HL-60 (cell line): Measurements from ENCODE around the gene IQCH.

Source experiments
- DNase-seq, 2 experiments: peaks; one replicate each; pipeline ENCODE4 v3.0.0-alpha.2; 2010 to 2020; ENCODE audit warnings: low read depth in 1 of 2, low spot score in 1 of 2
- H3K27ac ChIP-seq: fragments of 250-450 bp; sonication (Bioruptor Pico); replicated peaks from 2 replicates; pipeline ENCODE4 v1.5.1; 2020; ENCODE audit warnings: mild to moderate bottlenecking, moderate library complexity
- H3K27me3 ChIP-seq: fragments of 250-450 bp; sonication (Bioruptor Pico); 2 replicates; pipeline ENCODE4 v1.5.1; 2021; ENCODE audit warnings: mild to moderate bottlenecking, moderate library complexity; ENCODE audit not compliant: insufficient read depth, poor library complexity, severe bottlenecking
- H3K4me3 ChIP-seq: replicated peaks from 2 replicates; pipeline ENCODE4 v1.5.1; 2011; ENCODE audit warnings: mild to moderate bottlenecking, control low read depth, low read length; ENCODE audit not compliant: insufficient read depth
- GABPA ChIP-seq: IDR thresholded peaks from 2 replicates; pipeline ENCODE4 v1.6.1; 2012; ENCODE audit warnings: low read depth
- POLR2AphosphoS5 ChIP-seq: IDR thresholded peaks from 2 replicates; pipeline ENCODE4 v1.6.1; 2012; ENCODE audit warnings: low read depth
- SPI1 ChIP-seq: IDR thresholded peaks from 2 replicates; pipeline ENCODE4 v1.6.1; 2012; ENCODE audit warnings: low read depth, mild to moderate bottlenecking, borderline replicate concordance
- TF ChIP-seq, protein P1 (sequence below): IDR thresholded peaks from 2 replicates; pipeline ENCODE4 v1.6.1; 2012; ENCODE audit warnings: low read depth; ENCODE audit not compliant: insufficient replicate concordance
- TF ChIP-seq, protein P2 (sequence below): IDR thresholded peaks from one replicate; pipeline ENCODE4 v1.5.1; 2011; ENCODE audit warnings: low read length, control low read depth, inconsistent platforms; ENCODE audit not compliant: insufficient read depth

The IQCH gene

DNA sequence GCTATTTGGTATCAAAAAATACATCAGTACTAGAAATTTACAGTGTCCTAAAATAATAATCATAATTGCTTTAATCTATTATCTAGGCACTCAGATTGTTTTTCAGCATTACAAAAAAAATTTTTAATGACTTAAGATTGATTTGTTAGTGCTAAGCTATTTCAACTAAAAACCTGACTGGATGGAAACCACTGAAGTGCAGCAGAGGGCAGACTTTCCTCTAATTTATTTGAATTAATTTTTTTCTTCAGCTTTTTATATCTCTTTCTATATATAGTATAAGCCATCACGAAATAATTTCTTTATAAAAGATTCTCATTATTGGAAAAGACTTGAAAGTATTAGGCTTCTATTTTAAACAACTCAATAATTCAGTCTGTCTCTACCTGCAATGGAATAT, 131.4 kb downstream of the IQCH start:
- DNase-seq, result no peak
- Histone ChIP-seq H3K27ac (no peak overlapping the region), H3K4me3 (no peak overlapping the region), H3K27me3 (no peaks in the 10 kb centered on the region)
- TF ChIP-seq, protein P1, sequence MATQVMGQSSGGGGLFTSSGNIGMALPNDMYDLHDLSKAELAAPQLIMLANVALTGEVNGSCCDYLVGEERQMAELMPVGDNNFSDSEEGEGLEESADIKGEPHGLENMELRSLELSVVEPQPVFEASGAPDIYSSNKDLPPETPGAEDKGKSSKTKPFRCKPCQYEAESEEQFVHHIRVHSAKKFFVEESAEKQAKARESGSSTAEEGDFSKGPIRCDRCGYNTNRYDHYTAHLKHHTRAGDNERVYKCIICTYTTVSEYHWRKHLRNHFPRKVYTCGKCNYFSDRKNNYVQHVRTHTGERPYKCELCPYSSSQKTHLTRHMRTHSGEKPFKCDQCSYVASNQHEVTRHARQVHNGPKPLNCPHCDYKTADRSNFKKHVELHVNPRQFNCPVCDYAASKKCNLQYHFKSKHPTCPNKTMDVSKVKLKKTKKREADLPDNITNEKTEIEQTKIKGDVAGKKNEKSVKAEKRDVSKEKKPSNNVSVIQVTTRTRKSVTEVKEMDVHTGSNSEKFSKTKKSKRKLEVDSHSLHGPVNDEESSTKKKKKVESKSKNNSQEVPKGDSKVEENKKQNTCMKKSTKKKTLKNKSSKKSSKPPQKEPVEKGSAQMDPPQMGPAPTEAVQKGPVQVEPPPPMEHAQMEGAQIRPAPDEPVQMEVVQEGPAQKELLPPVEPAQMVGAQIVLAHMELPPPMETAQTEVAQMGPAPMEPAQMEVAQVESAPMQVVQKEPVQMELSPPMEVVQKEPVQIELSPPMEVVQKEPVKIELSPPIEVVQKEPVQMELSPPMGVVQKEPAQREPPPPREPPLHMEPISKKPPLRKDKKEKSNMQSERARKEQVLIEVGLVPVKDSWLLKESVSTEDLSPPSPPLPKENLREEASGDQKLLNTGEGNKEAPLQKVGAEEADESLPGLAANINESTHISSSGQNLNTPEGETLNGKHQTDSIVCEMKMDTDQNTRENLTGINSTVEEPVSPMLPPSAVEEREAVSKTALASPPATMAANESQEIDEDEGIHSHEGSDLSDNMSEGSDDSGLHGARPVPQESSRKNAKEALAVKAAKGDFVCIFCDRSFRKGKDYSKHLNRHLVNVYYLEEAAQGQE, result no peak
- TF ChIP-seq POLR2AphosphoS5, result no peak

DNA sequence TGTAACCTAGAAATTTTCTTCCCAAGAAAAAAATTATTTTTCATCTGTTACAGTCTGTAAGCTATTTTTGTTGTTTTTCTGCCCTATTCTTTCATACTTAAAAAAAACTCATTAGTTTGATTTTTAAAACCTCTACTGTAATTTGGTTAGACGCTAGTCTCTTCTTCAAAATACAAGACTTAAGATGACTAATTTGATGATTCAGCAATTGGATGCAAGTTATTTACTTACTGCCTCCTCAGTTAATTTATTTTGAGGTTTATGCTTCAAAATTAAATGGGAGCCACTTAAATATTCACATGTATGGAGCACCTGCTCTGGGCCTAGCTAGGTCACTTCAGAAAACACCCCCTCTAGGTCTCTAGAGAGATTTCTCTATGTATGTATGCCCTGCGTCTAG, 132.4 kb downstream of the IQCH start:
- DNase-seq, result no peak
- TF ChIP-seq GABPA, result no peak
- TF ChIP-seq SPI1, result no peak
- Histone ChIP-seq H3K4me3 (no peak overlapping the region), H3K27me3 (no peaks in the 10 kb centered on the region), H3K27ac (no peak overlapping the region)

DNA sequence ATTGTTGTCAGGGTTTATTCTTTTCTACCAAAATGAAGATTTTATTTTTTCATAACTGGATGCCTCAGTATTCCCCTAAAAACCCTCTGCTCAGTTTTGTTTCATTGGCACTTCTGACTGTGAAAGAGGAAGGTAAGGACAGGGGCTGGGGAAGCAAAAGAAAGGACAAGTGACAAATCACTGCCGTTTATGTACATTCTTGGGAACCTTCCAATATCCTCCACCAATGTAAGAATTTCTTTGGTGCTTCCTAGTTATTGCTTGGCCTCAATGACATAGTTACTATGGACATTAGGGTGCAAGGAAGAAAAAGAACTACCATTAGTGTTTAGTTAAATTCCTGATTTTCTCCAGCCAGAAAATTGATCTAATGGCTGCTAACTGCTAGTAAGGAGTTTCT, 135.4 kb downstream of the IQCH start:
- DNase-seq, result no peak
- Histone ChIP-seq H3K27ac (no peak overlapping the region), H3K27me3 (no peaks in the 10 kb centered on the region), H3K4me3 (no peak overlapping the region)
- TF ChIP-seq GABPA (no peak), POLR2AphosphoS5 (no peak), SPI1 (no peak)
- TF ChIP-seq, protein P2, sequence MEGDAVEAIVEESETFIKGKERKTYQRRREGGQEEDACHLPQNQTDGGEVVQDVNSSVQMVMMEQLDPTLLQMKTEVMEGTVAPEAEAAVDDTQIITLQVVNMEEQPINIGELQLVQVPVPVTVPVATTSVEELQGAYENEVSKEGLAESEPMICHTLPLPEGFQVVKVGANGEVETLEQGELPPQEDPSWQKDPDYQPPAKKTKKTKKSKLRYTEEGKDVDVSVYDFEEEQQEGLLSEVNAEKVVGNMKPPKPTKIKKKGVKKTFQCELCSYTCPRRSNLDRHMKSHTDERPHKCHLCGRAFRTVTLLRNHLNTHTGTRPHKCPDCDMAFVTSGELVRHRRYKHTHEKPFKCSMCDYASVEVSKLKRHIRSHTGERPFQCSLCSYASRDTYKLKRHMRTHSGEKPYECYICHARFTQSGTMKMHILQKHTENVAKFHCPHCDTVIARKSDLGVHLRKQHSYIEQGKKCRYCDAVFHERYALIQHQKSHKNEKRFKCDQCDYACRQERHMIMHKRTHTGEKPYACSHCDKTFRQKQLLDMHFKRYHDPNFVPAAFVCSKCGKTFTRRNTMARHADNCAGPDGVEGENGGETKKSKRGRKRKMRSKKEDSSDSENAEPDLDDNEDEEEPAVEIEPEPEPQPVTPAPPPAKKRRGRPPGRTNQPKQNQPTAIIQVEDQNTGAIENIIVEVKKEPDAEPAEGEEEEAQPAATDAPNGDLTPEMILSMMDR, result no peak
- TF ChIP-seq, protein P1, result no peak

DNA sequence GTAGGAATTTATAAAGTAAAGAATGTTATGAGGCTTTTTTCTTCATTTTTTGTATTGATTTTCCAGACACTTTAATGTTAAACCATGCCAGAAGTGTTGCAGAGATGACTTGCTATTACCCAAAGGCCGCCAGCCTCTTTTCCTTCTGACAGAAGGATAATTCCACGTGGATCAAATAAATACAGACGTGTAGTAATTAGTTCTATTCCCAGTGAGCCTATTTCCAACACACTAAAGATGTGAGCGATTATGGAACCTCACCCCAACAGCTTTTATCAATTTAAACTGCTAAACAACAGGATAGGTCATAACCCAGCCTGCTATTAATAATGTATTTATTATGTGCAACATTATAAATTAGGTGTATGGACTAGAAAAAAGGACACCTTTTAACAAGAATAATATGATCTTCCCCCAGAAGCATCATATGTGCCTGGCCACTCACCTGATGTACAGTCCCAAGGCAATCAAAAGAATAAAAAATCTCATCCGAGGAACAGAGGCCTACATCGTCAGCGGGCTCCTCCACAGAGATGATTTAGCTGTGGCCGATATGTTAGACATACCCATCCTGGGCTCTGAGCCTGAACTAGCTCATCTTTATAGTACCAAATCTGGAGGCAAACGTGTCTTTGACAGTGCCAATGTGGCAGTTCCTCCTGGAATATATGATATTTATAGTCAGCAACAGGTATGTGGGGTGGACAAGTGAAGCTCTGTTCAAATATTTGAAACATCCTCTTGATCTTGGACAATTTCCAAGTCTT, 140.5 kb downstream of the IQCH start:
- DNase-seq, result no peak
- no peak overlapping the region for H3K27ac ChIP-seq
- no peaks in the 10 kb centered on the region for H3K27me3 ChIP-seq

More for the DNA sequence above, 140.5 kb downstream of the IQCH start:
- no peak overlapping the region for H3K4me3 ChIP-seq
- TF ChIP-seq, protein P1, result no peak
- TF ChIP-seq, protein P2, result no peak
- no peak for TF ChIP-seq POLR2AphosphoS5
- no peak for TF ChIP-seq GABPA
- TF ChIP-seq SPI1, result no peak
